Thymus (tissue), 11 donors: ENCODE results near the gene BDKRB1. TPM values are rescaled to one million over a fixed set of nuclear protein-coding genes. Genes with fewer than 3 reads are reported as not detected.
"Not testable (repeated sequence)": the region's sequence is repeated elsewhere in the genome, so short reads cannot be mapped to it uniquely, and the experiment has no call there.

Source experiments
- DNase-seq, 9 donors: peaks; one replicate each; pipeline ENCODE4 v3.0.0-alpha.2; 2013; ENCODE audit warnings: low spot score in 9 of 9, low read depth in 6 of 9, missing footprints in 1 of 9
- H3K27ac ChIP-seq, 2 donors: one replicate each; pipeline ENCODE4 v1.5.1; 2013; ENCODE audit warnings: control low read depth in 1 of 2, low read depth in 1 of 2, low read length in 1 of 2, mild to moderate bottlenecking in 1 of 2, moderate library complexity in 1 of 2
- H3K27me3 ChIP-seq, 2 donors: one replicate each; pipeline ENCODE4 v1.5.1; 2013; ENCODE audit warnings: low read length in 1 of 2; ENCODE audit not compliant: control insufficient read depth in 2 of 2, insufficient read depth in 1 of 2
- H3K36me3 ChIP-seq, 2 donors: one replicate each; pipeline ENCODE4 v1.5.1; 2013; ENCODE audit warnings: low read length in 1 of 2, mild to moderate bottlenecking in 1 of 2, moderate library complexity in 1 of 2; ENCODE audit not compliant: control insufficient read depth in 2 of 2, insufficient read depth in 2 of 2
- H3K4me1 ChIP-seq, 2 donors: one replicate each; pipeline ENCODE4 v1.5.1; 2013; ENCODE audit warnings: low read length in 2 of 2; ENCODE audit not compliant: control insufficient read depth in 2 of 2, insufficient read depth in 2 of 2
- H3K4me3 ChIP-seq, 2 donors: one replicate each; pipeline ENCODE4 v1.5.1; 2013; ENCODE audit warnings: low read length in 2 of 2, control low read depth in 1 of 2, mild to moderate bottlenecking in 1 of 2
- H3K9me3 ChIP-seq, 2 donors: one replicate each; pipeline ENCODE4 v1.5.1; 2013; ENCODE audit warnings: low read length in 1 of 2, mild to moderate bottlenecking in 1 of 2; ENCODE audit not compliant: control insufficient read depth in 2 of 2, insufficient read depth in 1 of 2
- WGBS: extraction: QIAGEN DNeasy Blood & Tissue Kit; methylation state at CpG from one replicate; pipeline ENCODE4 v1.1.7; 2013; 5-methylcytosine and 5-hydroxymethylcytosine counted together
- polyA plus RNA-seq: library from polyadenylated mRNA; stranded (reverse); fragments of 200-250 nt; gene quantifications from one replicate; pipeline ENCODE4 v1.2.3, GENCODE V29; 2013
- total RNA-seq: library from RNA; stranded (reverse); fragments of 120-200 nt; gene quantifications from one replicate; pipeline ENCODE4 v1.2.4, GENCODE V29; 2013
- donor health status: healthy.

Gene BDKRB1
- total and polyA plus RNA-seq, 2 donors: 0.05 to 0.62 TPM

DNA sequence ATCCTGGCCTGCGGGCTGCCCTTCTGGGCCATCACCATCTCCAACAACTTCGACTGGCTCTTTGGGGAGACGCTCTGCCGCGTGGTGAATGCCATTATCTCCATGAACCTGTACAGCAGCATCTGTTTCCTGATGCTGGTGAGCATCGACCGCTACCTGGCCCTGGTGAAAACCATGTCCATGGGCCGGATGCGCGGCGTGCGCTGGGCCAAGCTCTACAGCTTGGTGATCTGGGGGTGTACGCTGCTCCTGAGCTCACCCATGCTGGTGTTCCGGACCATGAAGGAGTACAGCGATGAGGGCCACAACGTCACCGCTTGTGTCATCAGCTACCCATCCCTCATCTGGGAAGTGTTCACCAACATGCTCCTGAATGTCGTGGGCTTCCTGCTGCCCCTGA lies 15.4 kb upstream of the BDKRB1 start:
- H3K27me3 ChIP-seq: no peaks in the 10 kb centered on the region
- no peak for DNase-seq
- WGBS: 96% methylated on average over 18 of the region's 18 CpGs
- no peak overlapping the region for H3K27ac ChIP-seq
- H3K4me3 ChIP-seq: no peak overlapping the region
- H3K36me3 ChIP-seq: no peaks in the 10 kb centered on the region
- H3K9me3 ChIP-seq: no peaks in the 10 kb centered on the region
- H3K4me1 ChIP-seq: no peaks in the 10 kb centered on the region

DNA sequence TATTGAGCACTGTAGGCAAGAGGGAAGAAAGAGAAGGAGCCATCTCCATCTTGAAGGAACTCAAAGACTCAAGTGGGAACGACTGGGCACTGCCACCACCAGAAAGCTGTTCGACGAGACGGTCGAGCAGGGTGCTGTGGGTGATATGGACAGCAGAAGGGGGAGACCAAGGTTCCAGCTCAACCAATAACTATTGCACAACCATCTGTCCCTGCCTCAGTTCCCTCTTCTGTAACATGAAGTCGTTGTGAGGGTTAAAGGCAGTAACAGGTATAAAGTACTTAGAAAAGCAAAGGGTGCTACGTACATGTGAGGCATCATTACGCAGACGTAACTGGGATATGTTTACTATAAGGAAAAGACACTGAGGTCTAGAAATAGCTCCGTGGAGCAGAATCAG lies 13.9 kb upstream of the BDKRB1 start:
- DNase-seq: no peak

DNA sequence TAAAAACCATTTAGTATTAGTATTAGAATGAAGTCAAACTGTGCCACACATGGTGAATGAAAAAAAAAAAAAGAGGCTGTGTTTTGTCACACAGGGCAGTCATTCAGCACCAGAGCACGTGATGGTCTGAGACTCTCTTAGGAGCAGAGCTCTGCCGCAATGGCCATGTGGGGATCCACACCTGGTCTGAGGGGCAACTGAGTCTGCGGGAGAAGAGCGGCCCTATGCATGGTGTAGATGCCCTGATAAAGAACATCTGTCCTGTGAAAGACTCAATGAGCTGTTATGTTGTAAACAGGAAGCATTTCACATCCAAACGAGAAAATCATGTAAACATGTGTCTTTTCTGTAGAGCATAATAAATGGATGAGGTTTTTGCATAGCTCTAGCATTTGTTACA lies 12.2 kb upstream of the BDKRB1 start:
- no peak for DNase-seq
- H3K36me3 ChIP-seq: no peaks in the 10 kb centered on the region
- 81% methylated on average over 5 of the region's 5 CpGs for WGBS

More for the DNA sequence above, 13.9 kb upstream of the BDKRB1 start:
- 94% methylated on average over 10 of the region's 10 CpGs for WGBS
- Histone ChIP-seq H3K27me3 (no peaks in the 10 kb centered on the region), H3K27ac (no peak overlapping the region), H3K36me3 (no peaks in the 10 kb centered on the region), H3K4me1 (no peaks in the 10 kb centered on the region), H3K4me3 (no peak overlapping the region), H3K9me3 (no peaks in the 10 kb centered on the region)

DNA sequence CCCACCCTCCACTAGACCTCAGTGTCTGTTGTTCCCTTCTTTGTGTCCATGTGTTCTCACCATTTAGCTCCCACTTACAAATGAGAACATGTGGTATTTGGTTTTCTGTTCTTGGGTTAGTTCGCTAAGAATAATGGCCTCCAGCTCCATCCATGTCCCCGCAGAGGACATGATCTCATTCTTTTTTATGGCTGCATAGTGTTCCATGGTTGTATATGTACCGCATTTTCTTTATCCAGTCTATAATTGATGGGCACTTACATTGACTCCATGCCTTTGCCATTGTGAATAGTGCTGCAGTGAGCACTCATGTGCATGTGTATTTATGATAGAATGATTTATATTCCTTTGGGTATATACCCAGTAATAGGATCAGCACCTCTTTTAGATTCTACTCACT lies 10.9 kb upstream of the BDKRB1 start:
- not testable (repeated sequence) for H3K9me3 ChIP-seq, DNase-seq, H3K27ac ChIP-seq, H3K36me3 ChIP-seq, H3K4me1 ChIP-seq, H3K27me3 ChIP-seq, H3K4me3 ChIP-seq
- WGBS: 96% methylated on average over 3 of the region's 3 CpGs

More for the DNA sequence above, 12.2 kb upstream of the BDKRB1 start:
- Histone ChIP-seq H3K27me3 (no peaks in the 10 kb centered on the region), H3K4me3 (no peak overlapping the region), H3K9me3 (no peaks in the 10 kb centered on the region), H3K4me1 (no peaks in the 10 kb centered on the region), H3K27ac (no peak overlapping the region)

DNA sequence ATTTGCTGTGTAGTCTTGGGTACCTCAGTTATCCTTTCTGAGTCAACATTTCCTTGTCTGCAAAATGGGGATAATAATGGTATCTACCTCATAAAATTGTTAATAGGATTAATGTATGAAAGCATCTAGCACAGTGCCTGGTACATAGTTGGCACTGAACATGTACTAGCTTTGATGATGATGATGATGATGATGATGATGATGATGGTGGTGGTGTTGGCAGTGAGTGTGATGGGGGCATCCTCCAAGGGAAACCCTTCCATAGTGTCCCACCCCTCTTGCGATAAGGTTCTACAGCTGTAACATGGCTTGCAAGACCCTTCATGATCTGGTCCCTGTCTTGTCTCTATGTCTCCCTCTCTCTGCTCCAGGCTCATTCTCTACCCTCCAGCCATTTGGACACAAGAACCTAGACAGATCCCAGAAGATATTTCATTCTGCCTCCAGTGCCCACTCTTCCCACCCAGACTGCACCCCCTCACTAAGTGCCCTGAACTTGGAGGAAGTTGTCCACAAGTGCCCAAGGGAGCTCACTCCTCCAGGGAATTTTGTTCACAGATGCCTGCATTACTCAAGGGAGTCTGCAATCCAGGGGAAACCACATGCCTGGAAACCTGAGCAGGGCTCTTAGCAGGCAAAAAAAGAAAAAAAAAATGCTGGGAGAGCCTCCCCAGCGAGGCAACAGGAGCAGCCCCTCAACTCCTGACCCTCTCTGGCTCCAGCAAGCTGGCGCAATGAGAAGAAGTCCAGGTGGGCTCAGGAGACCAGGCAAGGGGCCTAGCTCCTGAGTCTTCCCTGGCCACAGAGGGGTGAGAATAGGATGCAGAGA lies 10.1 kb upstream of the BDKRB1 start:
- no peak overlapping the region for H3K4me3 ChIP-seq
- no peak for DNase-seq
- WGBS: 92% methylated on average over 3 of the region's 3 CpGs
- H3K4me1 ChIP-seq: no peaks in the 10 kb centered on the region
- H3K9me3 ChIP-seq: no peaks in the 10 kb centered on the region
- no peaks in the 10 kb centered on the region for H3K27me3 ChIP-seq
- H3K27ac ChIP-seq: no peak overlapping the region
- no peaks in the 10 kb centered on the region for H3K36me3 ChIP-seq

DNA sequence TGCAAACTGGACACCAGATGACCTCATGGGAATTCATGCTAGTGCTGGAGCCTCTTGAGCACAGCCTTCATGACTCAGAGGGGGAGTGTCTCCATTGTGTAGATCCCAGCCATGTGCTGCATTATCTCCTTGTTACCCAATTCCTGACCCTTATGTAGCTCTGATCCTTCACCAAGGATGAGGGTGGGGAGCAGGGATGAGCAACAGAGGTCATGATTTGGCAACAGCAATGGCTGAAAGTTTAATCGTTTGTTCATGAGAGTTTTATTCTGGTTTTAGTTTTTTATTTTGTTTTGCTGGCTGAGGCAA lies 9.5 kb upstream of the BDKRB1 start:
- Histone ChIP-seq H3K4me1 (no peaks in the 10 kb centered on the region), H3K9me3 (no peaks in the 10 kb centered on the region), H3K36me3 (no peaks in the 10 kb centered on the region), H3K27ac (no peak overlapping the region), H3K4me3 (no peak overlapping the region), H3K27me3 (no peaks in the 10 kb centered on the region)
- WGBS: 97% methylated on average over 1 of the region's 1 CpG
- DNase-seq: no peak

DNA sequence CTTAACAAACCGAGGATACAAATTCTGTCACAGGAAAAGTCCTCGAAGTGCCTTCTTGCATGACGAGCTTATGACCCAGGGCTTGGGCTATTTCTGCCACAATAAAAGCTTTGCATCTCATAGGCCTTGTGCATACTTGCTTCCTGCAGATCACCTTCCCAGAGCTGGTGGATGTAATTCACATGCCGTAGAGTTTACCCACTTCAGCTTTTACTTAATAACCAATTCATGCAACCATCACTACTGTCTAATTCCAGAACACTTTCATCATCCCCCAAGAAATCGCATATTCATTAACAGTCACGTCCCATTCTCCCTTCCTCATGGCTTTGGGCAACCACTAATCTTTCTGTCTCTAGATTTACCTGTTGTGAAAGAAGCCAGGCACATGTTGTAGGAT lies 9.0 kb upstream of the BDKRB1 start:
- H3K27me3 ChIP-seq: no peaks in the 10 kb centered on the region
- H3K27ac ChIP-seq: no peak overlapping the region
- H3K36me3 ChIP-seq: no peaks in the 10 kb centered on the region
- no peaks in the 10 kb centered on the region for H3K4me1 ChIP-seq
- 94% methylated on average over 6 of the region's 6 CpGs for WGBS
- H3K4me3 ChIP-seq: no peak overlapping the region
- no peak for DNase-seq
- H3K9me3 ChIP-seq: no peaks in the 10 kb centered on the region

DNA sequence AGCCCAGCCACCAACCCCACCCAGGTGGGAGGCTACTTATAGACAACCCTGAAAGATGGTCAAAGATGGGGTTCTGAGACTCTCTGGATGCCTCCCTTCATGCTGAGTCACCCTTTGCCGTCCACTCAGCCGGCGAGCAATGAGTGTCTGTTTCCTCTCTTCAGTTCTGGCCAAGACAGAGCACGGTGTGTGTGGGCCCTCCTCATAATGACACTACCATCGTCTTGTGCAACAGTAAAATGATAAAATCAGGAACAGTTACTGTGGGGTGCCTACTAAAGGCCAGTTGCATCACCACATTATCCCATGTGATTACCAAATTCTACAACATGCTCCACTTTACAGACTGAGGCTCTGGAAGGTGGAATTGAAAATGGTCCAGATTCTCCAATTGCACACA lies 7.0 kb upstream of the BDKRB1 start:
- H3K4me1 ChIP-seq: no peaks in the 10 kb centered on the region
- no peaks in the 10 kb centered on the region for H3K9me3 ChIP-seq
- no peak overlapping the region for H3K4me3 ChIP-seq
- H3K36me3 ChIP-seq: no peaks in the 10 kb centered on the region
- WGBS: 62% methylated on average over 5 of the region's 5 CpGs
- no peak overlapping the region for H3K27ac ChIP-seq
- H3K27me3 ChIP-seq: no peaks in the 10 kb centered on the region
- no peak for DNase-seq

DNA sequence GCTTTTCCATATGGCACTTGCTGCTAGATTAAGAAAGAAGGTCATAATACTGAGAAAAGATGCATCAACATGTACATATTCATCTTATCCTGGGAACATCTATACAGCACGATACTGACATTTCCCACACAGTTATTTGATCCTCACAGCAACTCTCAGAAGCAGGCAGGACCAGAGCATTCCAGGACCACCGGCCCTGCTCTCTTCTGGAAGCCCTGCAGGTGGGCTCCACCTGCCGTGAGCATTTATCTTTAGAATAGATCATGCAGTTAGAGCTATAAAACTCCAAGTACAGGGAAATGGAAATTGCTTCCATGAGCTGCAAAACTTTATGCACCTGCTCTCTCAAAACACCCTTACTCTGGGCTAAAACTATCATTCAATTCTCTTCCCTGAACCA lies 5.5 kb upstream of the BDKRB1 start:
- Histone ChIP-seq H3K27me3 (peaks cover 0 to 4% of the 10 kb centered on the region in 2 donors), H3K4me1 (no peaks in the 10 kb centered on the region), H3K4me3 (no peak overlapping the region), H3K36me3 (no peaks in the 10 kb centered on the region), H3K9me3 (no peaks in the 10 kb centered on the region), H3K27ac (no peak overlapping the region)
- WGBS: 77% methylated on average over 3 of the region's 3 CpGs
- no peak for DNase-seq
